Activated T-helper 1 cell treated with anti-CD3 and anti-CD28 coated beads, Interleukin-12 subunit alpha, Interleukin-12 subunit beta, Interleukin-2, Interleukin-4 antibody, amounts not matched to agents 30 ng/mL and 10 ng/mL and 1 ng/mL, durations not matched to agents 14 hours and 24 hours and 36 hours (primary cell): Measurements from ENCODE around the gene EYS. TPM values are rescaled to one million over a fixed set of nuclear protein-coding genes. Genes with fewer than 3 reads are reported as not detected.

Source experiments
- DNase-seq: peaks from one replicate; pipeline ENCODE4 v3.0.0; 2021; ENCODE audit warnings: low spot score
- H3K27ac Mint-ChIP-seq: one replicate; pipeline ENCODE4 v1.8.0; 2021; ENCODE audit warnings: mild to moderate bottlenecking, mixed read lengths
- H3K27me3 Mint-ChIP-seq: one replicate; pipeline ENCODE4 v1.8.0; 2022; ENCODE audit warnings: mild to moderate bottlenecking, moderate library complexity, mixed read lengths; ENCODE audit not compliant: insufficient read depth
- H3K36me3 Mint-ChIP-seq: one replicate; pipeline ENCODE4 v1.8.0; 2021; ENCODE audit warnings: low read depth, mixed read lengths
- H3K4me1 Mint-ChIP-seq: one replicate; pipeline ENCODE4 v1.8.0; 2021; ENCODE audit warnings: low read depth, mixed read lengths
- H3K4me3 Mint-ChIP-seq: one replicate; pipeline ENCODE4 v1.8.0; 2021; ENCODE audit warnings: mild to moderate bottlenecking, moderate library complexity, mixed read lengths
- H3K9me3 Mint-ChIP-seq: one replicate; pipeline ENCODE4 v1.8.0; 2021; ENCODE audit warnings: mixed read lengths
- intact Hi-C: fragments of 100-400 bp; cut with micrococcal nuclease; formaldehyde crosslinking; loops from one replicate; pipeline ENCODE4 v1.15.1; 2024
- total RNA-seq: library from RNA; stranded (reverse); gene quantifications from 2 replicates; pipeline ENCODE4 v1.2.3, GENCODE V29; 2022

EYS gene
- total RNA-seq, 1 donor from 2014 or later, result not detected

DNA sequence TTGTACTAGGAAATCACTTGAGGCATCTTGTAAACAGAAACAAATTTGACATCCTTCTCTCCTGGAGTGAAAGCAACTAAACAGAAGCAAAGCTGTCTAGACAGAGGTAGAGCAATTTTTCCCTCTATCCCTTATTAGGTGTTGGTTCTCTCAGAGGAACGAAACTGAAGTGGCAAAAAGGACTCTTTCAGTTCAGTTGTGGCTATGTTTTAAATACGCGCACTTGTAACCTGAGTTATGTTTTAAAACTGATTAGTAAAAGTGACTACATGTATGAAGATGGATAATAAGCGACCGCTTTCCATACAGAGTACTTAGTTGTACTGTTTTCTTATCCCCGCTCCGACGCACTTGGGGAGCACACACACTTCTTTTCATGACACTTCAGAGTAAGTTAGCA lies 1520.4 kb downstream of the EYS start:
- no peaks in the 10 kb centered on the region for H3K4me1 Mint-ChIP-seq
- H3K27ac Mint-ChIP-seq, result no peak overlapping the region
- H3K27me3 Mint-ChIP-seq, result no peaks in the 10 kb centered on the region
- H3K36me3 Mint-ChIP-seq, result no peaks in the 10 kb centered on the region
- intact Hi-C loops, result no loop called here
- H3K9me3 Mint-ChIP-seq, result no peaks in the 10 kb centered on the region
- H3K4me3 Mint-ChIP-seq, result no peak overlapping the region
- DNase-seq, result no peak

DNA sequence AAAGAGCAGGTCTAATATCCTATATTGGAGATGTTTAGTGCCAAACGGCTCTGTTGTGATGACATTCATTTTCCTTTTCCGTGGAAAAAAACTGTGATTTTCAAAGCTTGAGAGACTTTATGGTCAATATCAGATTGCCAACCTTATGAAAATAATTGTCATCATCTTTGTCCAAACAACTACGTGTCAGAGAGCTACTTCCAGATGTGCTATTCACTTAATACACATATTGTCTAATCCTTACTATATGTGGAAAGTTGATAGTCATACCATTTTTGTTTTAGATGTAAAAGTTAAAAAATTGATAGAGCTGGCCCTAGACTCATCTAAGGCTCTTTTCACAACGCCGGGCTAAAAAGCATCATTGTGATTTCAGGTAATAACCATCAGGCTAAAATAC lies 1521.4 kb downstream of the EYS start:
- no peaks in the 10 kb centered on the region for H3K9me3 Mint-ChIP-seq
- H3K36me3 Mint-ChIP-seq, result no peaks in the 10 kb centered on the region
- no peak overlapping the region for H3K27ac Mint-ChIP-seq
- H3K4me3 Mint-ChIP-seq, result no peak overlapping the region
- no peak for DNase-seq
- intact Hi-C loops, result no loop called here
- no peaks in the 10 kb centered on the region for H3K27me3 Mint-ChIP-seq
- H3K4me1 Mint-ChIP-seq, result no peaks in the 10 kb centered on the region

DNA sequence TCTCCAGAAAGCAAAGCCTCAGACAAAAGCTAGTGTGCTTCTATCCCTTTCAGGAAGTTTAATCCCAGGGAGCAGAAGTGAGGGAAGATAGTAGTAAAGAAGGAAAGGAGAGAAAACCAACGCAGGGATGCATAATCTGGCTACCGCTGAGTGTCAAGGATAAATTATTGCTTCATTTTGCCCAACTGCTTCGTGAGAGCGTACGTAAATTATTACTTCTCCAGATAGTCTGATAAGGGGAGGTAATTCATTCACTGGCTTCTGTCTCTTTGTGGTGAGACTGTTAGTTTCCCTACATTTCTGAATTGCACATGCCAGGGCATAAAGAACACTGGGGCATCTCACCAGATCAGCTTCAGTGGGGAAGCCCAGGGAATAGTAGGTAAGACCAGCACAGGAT lies 1531.7 kb downstream of the EYS start:
- intact Hi-C loops, result no loop called here
- Mint-ChIP-seq H3K36me3 (no peaks in the 10 kb centered on the region), H3K27me3 (no peaks in the 10 kb centered on the region), H3K27ac (no peak overlapping the region), H3K4me1 (no peaks in the 10 kb centered on the region), H3K4me3 (no peak overlapping the region), H3K9me3 (no peaks in the 10 kb centered on the region)
- no peak for DNase-seq

- Mint-ChIP-seq H3K9me3 (peaks cover 3% of the 10 kb centered on the region), H3K27me3 (no peaks in the 10 kb centered on the region), H3K4me1 (no peaks in the 10 kb centered on the region), H3K4me3 (no peak overlapping the region), H3K36me3 (no peaks in the 10 kb centered on the region), H3K27ac (no peak overlapping the region)
- intact Hi-C loops, result no loop called here
- no peak for DNase-seq
Measured at GRCh38 chr6:64170316-64170715, 1536.7 kb downstream of the EYS start.

DNA sequence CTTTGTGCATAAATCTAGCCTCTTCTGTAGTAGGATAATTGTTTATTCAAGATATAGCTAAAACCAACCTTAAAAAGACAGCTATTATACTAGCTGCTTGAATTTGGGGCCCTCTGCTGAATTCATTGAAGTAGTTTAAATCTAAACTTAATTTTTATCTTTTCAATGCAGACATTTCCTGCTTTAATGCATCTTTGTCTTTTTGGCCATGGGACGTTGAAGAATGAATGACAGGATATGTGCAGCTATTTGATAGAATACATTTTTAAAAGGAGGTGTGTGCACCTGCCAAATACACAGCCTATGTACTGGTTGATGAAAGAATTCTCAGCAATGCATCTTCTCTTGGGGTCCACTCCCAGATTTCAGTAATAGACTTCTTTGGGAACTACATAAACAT lies 1546.5 kb downstream of the EYS start:
- Mint-ChIP-seq H3K9me3 (no peaks in the 10 kb centered on the region), H3K4me1 (no peaks in the 10 kb centered on the region), H3K27me3 (no peaks in the 10 kb centered on the region), H3K36me3 (no peaks in the 10 kb centered on the region), H3K27ac (no peak overlapping the region), H3K4me3 (no peak overlapping the region)
- intact Hi-C loops, result no loop called here
- no peak for DNase-seq

DNA sequence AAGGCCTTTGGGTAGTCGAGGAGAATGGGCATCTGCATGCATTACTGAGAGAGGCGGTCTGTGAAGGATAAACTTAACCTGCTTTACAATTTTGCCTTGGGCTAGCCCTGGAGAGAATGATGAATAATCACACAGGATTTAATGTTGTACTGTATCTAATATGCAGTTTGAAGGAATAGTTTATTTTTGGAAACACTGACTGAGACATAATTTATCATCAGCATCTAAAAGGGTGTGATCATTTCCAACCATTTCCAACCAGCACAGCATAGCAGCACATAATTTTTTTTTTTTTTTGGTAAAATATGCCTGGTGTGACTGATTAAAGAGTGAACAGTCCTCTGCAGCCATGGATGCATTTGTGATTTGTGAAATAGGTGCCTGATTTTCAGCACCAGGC lies 1552.0 kb downstream of the EYS start:
- Mint-ChIP-seq H3K9me3 (no peaks in the 10 kb centered on the region), H3K36me3 (no peaks in the 10 kb centered on the region), H3K27ac (no peak overlapping the region), H3K27me3 (no peaks in the 10 kb centered on the region), H3K4me1 (no peaks in the 10 kb centered on the region), H3K4me3 (no peak overlapping the region)
- DNase-seq, result no peak
- intact Hi-C loops, result no loop called here

DNA sequence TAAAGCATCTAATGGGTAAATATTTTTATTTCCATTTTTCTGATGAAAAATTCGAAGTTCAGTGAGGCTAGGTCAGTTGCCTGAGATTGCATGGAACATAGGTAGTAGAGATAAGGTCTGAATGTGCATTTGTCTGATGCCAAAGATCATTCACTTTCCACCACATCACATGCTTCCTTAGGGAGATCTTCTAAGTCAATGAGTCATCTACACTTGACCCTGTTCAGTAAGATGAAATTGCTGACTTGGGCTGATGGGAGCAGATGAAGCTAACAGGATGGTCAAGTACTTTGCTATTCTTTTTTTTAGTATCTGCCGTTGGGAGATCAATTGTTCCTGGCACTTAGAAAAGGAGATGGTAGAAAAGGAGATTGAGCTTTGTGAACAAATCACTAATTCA lies 1560.2 kb downstream of the EYS start:
- Mint-ChIP-seq H3K27ac (no peak overlapping the region), H3K9me3 (no peaks in the 10 kb centered on the region), H3K27me3 (no peaks in the 10 kb centered on the region), H3K36me3 (no peaks in the 10 kb centered on the region), H3K4me3 (no peak overlapping the region), H3K4me1 (no peaks in the 10 kb centered on the region)
- intact Hi-C loops, result no loop called here
- DNase-seq, result no peak

DNA sequence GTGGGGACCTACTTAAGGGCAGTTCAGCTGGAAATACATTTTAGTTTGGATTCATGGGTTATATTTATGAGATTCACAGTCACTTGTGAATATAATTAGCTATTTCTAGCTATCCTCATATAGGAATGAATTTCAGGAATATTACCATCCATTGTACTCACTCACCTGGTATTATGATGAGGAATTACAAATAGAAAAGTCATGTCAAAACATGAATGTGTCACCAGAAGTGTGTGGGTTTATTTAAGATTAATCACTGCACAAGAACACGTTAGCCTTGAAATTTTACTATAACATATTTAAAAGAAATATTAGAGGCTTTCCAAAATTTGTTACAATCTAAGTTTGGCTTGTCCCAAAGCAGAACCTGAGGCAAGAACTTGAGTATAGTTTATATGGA lies 1560.9 kb downstream of the EYS start:
- intact Hi-C loops, result no loop called here
- no peak overlapping the region for H3K27ac Mint-ChIP-seq
- H3K9me3 Mint-ChIP-seq, result no peaks in the 10 kb centered on the region
- DNase-seq, result no peak
- no peaks in the 10 kb centered on the region for H3K4me1 Mint-ChIP-seq
- no peaks in the 10 kb centered on the region for H3K27me3 Mint-ChIP-seq
- H3K36me3 Mint-ChIP-seq, result no peaks in the 10 kb centered on the region
- no peak overlapping the region for H3K4me3 Mint-ChIP-seq

GRCh38 chr6:64145658-64146057 lies 1561.4 kb downstream of the EYS start:
- Mint-ChIP-seq H3K9me3 (no peaks in the 10 kb centered on the region), H3K4me1 (no peaks in the 10 kb centered on the region), H3K4me3 (no peak overlapping the region), H3K27ac (no peak overlapping the region), H3K36me3 (no peaks in the 10 kb centered on the region), H3K27me3 (no peaks in the 10 kb centered on the region)
- no peak for DNase-seq
- intact Hi-C loops, result no loop called here

GRCh38 chr6:64143101-64143500 lies 1563.9 kb downstream of the EYS start:
- no peak for DNase-seq
- H3K27me3 Mint-ChIP-seq, result no peaks in the 10 kb centered on the region
- no peaks in the 10 kb centered on the region for H3K4me1 Mint-ChIP-seq
- no peak overlapping the region for H3K4me3 Mint-ChIP-seq
- H3K36me3 Mint-ChIP-seq, result no peaks in the 10 kb centered on the region
- H3K27ac Mint-ChIP-seq, result no peak overlapping the region
- intact Hi-C loops, result no loop called here
- no peaks in the 10 kb centered on the region for H3K9me3 Mint-ChIP-seq

DNA sequence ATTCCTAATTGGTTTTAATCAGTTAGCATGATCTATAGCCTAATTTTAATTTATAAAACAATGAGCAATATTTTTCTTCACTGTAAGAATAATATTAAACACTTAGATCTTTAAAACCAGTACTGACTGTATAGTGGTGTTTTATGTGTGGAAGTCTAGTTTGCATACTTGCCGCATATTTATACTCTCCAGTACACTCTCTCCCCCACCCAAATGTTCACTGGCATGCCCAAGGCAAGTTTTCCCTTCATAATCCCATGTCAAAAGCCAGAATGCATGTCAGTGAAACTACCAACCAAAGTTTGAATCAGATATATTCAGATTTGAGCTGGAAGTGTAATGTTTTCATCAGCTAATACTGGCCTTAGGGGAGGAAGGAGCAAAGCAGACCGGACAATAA lies 1565.3 kb downstream of the EYS start:
- no peak for DNase-seq
- H3K4me3 Mint-ChIP-seq, result no peak overlapping the region
- no peaks in the 10 kb centered on the region for H3K36me3 Mint-ChIP-seq
- intact Hi-C loops, result no loop called here
- H3K27ac Mint-ChIP-seq, result no peak overlapping the region
- no peaks in the 10 kb centered on the region for H3K4me1 Mint-ChIP-seq
- peaks cover 3% of the 10 kb centered on the region for H3K9me3 Mint-ChIP-seq
- H3K27me3 Mint-ChIP-seq, result no peaks in the 10 kb centered on the region

DNA sequence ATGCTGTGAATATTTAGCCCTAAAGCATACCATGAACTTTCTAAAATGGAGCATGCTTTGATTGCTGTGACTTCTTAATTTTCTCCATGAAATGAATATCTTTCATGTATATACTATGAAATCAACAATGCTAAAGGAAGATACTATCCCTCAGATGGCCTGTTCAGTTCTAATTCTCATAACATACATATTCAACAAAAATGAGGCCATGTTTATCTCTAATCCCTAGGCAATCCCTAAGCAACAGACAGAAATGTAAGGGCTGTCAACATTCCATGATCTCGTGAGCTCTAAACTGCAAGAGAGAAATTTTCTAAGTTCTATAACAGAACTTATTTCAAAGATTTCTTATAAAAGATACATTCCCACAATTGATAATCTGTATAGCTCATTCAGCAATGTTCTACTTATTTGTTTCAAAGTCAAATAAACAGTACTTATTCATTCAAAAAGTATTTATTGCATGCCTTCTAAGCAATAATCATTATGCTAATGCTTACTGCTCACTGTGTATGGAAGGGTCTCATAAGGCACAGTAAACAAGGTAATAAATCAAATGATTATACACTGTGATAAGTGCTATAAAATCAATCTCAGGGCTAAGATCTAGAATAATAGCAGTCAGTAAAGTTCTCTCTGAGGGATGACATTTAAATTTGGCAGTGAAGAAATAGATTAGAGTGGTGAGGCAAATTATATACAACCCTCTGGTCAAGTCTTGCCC lies 1578.6 kb downstream of the EYS start:
- no peak overlapping the region for H3K27ac Mint-ChIP-seq
- no peaks in the 10 kb centered on the region for H3K36me3 Mint-ChIP-seq
- H3K4me3 Mint-ChIP-seq, result no peak overlapping the region
- intact Hi-C loops, result no loop called here
- peaks cover 3% of the 10 kb centered on the region for H3K9me3 Mint-ChIP-seq
- no peaks in the 10 kb centered on the region for H3K4me1 Mint-ChIP-seq
- DNase-seq, result no peak
- H3K27me3 Mint-ChIP-seq, result no peaks in the 10 kb centered on the region

GRCh38 chr6:64123761-64124633 lies 1583.0 kb downstream of the EYS start:
- no peak overlapping the region for H3K27ac Mint-ChIP-seq
- intact Hi-C loops, result no loop called here
- H3K4me3 Mint-ChIP-seq, result no peak overlapping the region
- no peak for DNase-seq
- H3K36me3 Mint-ChIP-seq, result no peaks in the 10 kb centered on the region
- H3K4me1 Mint-ChIP-seq, result no peaks in the 10 kb centered on the region
- H3K9me3 Mint-ChIP-seq, result no peaks in the 10 kb centered on the region
- no peaks in the 10 kb centered on the region for H3K27me3 Mint-ChIP-seq
